HEK293T (cell line): ENCODE results near the gene B3GLCT.

ENCODE experiments used
- CTCF ChIA-PET: fragments of 350-600 bp; formaldehyde crosslinking; extraction: SDS; loops from one replicate; lab custom pipeline; 2021; ENCODE audit warnings: antibody characterized with exemption, inconsistent platforms; lab: Yijun Ruan, JAX
- POLR2A ChIA-PET: fragments of 350-600 bp; formaldehyde crosslinking; extraction: SDS; loops from one replicate; lab custom pipeline; 2020; ENCODE audit warnings: antibody characterized with exemption, inconsistent platforms; lab: Yijun Ruan, JAX
- DNase-seq: peaks from one replicate; pipeline ENCODE4 v3.0.0; 2012; ENCODE audit warnings: mixed read lengths; ENCODE audit errors: extremely low spot score
- ARNT ChIP-seq: fragments of 450-650 bp; IDR thresholded peaks from 2 replicates; pipeline ENCODE4 v1.6.1; 2017; ENCODE audit warnings: mild to moderate bottlenecking
- BHLHE40 ChIP-seq: fragments of 450-650 bp; IDR thresholded peaks from 2 replicates; pipeline ENCODE4 v1.6.1; 2016; ENCODE audit warnings: mild to moderate bottlenecking, moderate library complexity, borderline replicate concordance
- CTBP1 ChIP-seq: fragments of 450-650 bp; IDR thresholded peaks from 2 replicates; pipeline ENCODE4 v1.6.1; 2016; ENCODE audit warnings: borderline replicate concordance
- ELF4 ChIP-seq: fragments of 450-650 bp; IDR thresholded peaks from 2 replicates; pipeline ENCODE4 v1.6.1; 2017; ENCODE audit warnings: antibody characterized with exemption
- FOXA1 ChIP-seq: fragments of 450-650 bp; IDR thresholded peaks from 2 replicates; pipeline ENCODE4 v1.6.1; 2016; ENCODE audit warnings: mild to moderate bottlenecking
- FOXK2 ChIP-seq: fragments of 450-650 bp; IDR thresholded peaks from 2 replicates; pipeline ENCODE4 v1.6.1; 2016; ENCODE audit warnings: mild to moderate bottlenecking
- FOXM1 ChIP-seq: fragments of 450-650 bp; IDR thresholded peaks from 2 replicates; pipeline ENCODE4 v1.6.1; 2017; ENCODE audit warnings: mild to moderate bottlenecking, borderline replicate concordance
- HDGF ChIP-seq: fragments of 450-650 bp; IDR thresholded peaks from 2 replicates; pipeline ENCODE4 v1.6.1; 2017; ENCODE audit warnings: antibody characterized with exemption, borderline replicate concordance
- L3MBTL2 ChIP-seq: fragments of 450-650 bp; conservative IDR thresholded peaks from 2 replicates; pipeline ENCODE4 v1.6.1; 2016; ENCODE audit warnings: mild to moderate bottlenecking
- LEF1 ChIP-seq: fragments of 450-650 bp; IDR thresholded peaks from 2 replicates; pipeline ENCODE4 v1.6.1; 2017; ENCODE audit warnings: mild to moderate bottlenecking, borderline replicate concordance
- NFRKB ChIP-seq: fragments of 450-650 bp; IDR thresholded peaks from 2 replicates; pipeline ENCODE4 v1.6.1; 2016; ENCODE audit warnings: mild to moderate bottlenecking, moderate library complexity
- PKNOX1 ChIP-seq: fragments of 450-650 bp; IDR thresholded peaks from 2 replicates; pipeline ENCODE4 v1.6.1; 2016
- SP1 ChIP-seq: fragments of 450-650 bp; IDR thresholded peaks from 2 replicates; pipeline ENCODE4 v1.6.1; 2017
- SUZ12 ChIP-seq: fragments of 450-650 bp; IDR thresholded peaks from 2 replicates; pipeline ENCODE4 v1.6.1; 2016; ENCODE audit warnings: mild to moderate bottlenecking
- TARDBP ChIP-seq: fragments of 450-650 bp; IDR thresholded peaks from 2 replicates; pipeline ENCODE4 v1.6.1; 2016
- ZNF384 ChIP-seq: fragments of 450-650 bp; IDR thresholded peaks from 2 replicates; pipeline ENCODE4 v1.6.1; 2016

B3GLCT gene

GRCh38 chr13:31274390-31274789, 74.6 kb downstream of the B3GLCT start:
- ChIA-PET POLR2A (no interaction called here), CTCF (no interaction called here)

GRCh38 chr13:31276421-31276820, 76.6 kb downstream of the B3GLCT start:
- CTCF ChIA-PET: no interaction called here
- POLR2A ChIA-PET: no interaction called here

More at GRCh38 chr13:31274390-31274789, 74.6 kb downstream of the B3GLCT start:
- TF ChIP-seq LEF1 (no peak), NFRKB (no peak), CTBP1 (no peak), ZNF384 (no peak), FOXA1 (no peak), PKNOX1 (no peak), SP1 (no peak), SUZ12 (no peak), FOXK2 (no peak), L3MBTL2 (no peak), HDGF (no peak), ARNT (no peak), ELF4 (no peak), BHLHE40 (no peak), FOXM1 (no peak), TARDBP (no peak)
- DNase-seq: no peak

GRCh38 chr13:31278869-31279268, 79.1 kb downstream of the B3GLCT start:
- TF ChIP-seq CTBP1 (no peak), PKNOX1 (no peak), TARDBP (no peak), FOXK2 (no peak), ARNT (no peak), NFRKB (no peak), ELF4 (no peak), BHLHE40 (no peak), SP1 (no peak), L3MBTL2 (no peak), LEF1 (no peak), FOXA1 (no peak), SUZ12 (no peak), HDGF (no peak), ZNF384 (no peak), FOXM1 (no peak)
- CTCF ChIA-PET: no interaction called here
- POLR2A ChIA-PET: no interaction called here
- DNase-seq: no peak

More at GRCh38 chr13:31276421-31276820, 76.6 kb downstream of the B3GLCT start:
- TF ChIP-seq L3MBTL2 (no peak), ZNF384 (no peak), SP1 (no peak), FOXK2 (no peak), CTBP1 (no peak), BHLHE40 (no peak), LEF1 (no peak), NFRKB (no peak), HDGF (no peak), TARDBP (no peak), ARNT (no peak), ELF4 (no peak), FOXM1 (no peak), SUZ12 (no peak), PKNOX1 (no peak)
- no peak for DNase-seq

- DNase-seq: no peak
- CTCF ChIA-PET: no interaction called here
- TF ChIP-seq ZNF384 (no peak), PKNOX1 (no peak), FOXM1 (no peak), CTBP1 (no peak), SP1 (no peak), HDGF (no peak), ARNT (no peak), LEF1 (no peak), L3MBTL2 (no peak), FOXA1 (no peak), TARDBP (no peak), FOXK2 (no peak), ELF4 (no peak), BHLHE40 (no peak), NFRKB (no peak), SUZ12 (no peak)
Measured at GRCh38 chr13:31282741-31283455, 83.1 kb downstream of the B3GLCT start.

GRCh38 chr13:31286930-31287329, 87.2 kb downstream of the B3GLCT start:
- CTCF ChIA-PET: no interaction called here
- TF ChIP-seq TARDBP: no peak
- TF ChIP-seq BHLHE40: no peak
- no peak for TF ChIP-seq ARNT
- no peak for TF ChIP-seq PKNOX1
- no peak for TF ChIP-seq LEF1
- no peak for TF ChIP-seq SP1
- TF ChIP-seq L3MBTL2: no peak
- no peak for TF ChIP-seq HDGF
- no peak for TF ChIP-seq NFRKB
- no peak for TF ChIP-seq FOXM1
- no peak for TF ChIP-seq ELF4
- TF ChIP-seq SUZ12: no peak
- no peak for DNase-seq
- POLR2A ChIA-PET: no interaction called here

More at GRCh38 chr13:31282741-31283455, 83.1 kb downstream of the B3GLCT start:
- POLR2A ChIA-PET: no interaction called here
